Small intestine (tissue), 7 donors: Measurements from ENCODE around the gene SSBP2. TPM values are rescaled to one million over a fixed set of nuclear protein-coding genes. Genes with fewer than 3 reads are reported as not detected.
A peak's percentile ranks its signal among the peaks of the same experiment; 100 is the strongest.

Source experiments
- DNase-seq, 2 donors: peaks; one replicate each; pipeline versions ENCODE4 v3.0.0 to v3.0.0-alpha.2; 2013
- FAIRE-seq: peaks from 2 replicates; lab custom pipeline; 2012; peaks lifted over from hg19 to GRCh38; lab: Jason Lieb, UNC
- H3K27ac ChIP-seq, 3 donors: one replicate each; pipeline ENCODE4 v1.5.1; 2013; ENCODE audit warnings: low read length in 2 of 3, mild to moderate bottlenecking in 2 of 3, control low read depth in 1 of 3, inconsistent platforms in 1 of 3, low read depth in 1 of 3, moderate library complexity in 1 of 3
- H3K27me3 ChIP-seq, 3 donors: one replicate each; pipeline ENCODE4 v1.6.1; 2013; ENCODE audit warnings: low read length in 3 of 3, inconsistent platforms in 1 of 3; ENCODE audit not compliant: control insufficient read depth in 3 of 3, insufficient read depth in 3 of 3
- H3K36me3 ChIP-seq, 3 donors: one replicate each; pipeline ENCODE4 v1.6.1; 2013; ENCODE audit warnings: low read length in 3 of 3, inconsistent platforms in 1 of 3, low read depth in 1 of 3, mild to moderate bottlenecking in 1 of 3, moderate library complexity in 1 of 3; ENCODE audit not compliant: control insufficient read depth in 3 of 3, insufficient read depth in 2 of 3
- H3K4me1 ChIP-seq, 3 donors: one replicate each; pipeline ENCODE4 v1.6.1; 2013; ENCODE audit warnings: low read length in 2 of 3, inconsistent platforms in 1 of 3, low read depth in 1 of 3, mild to moderate bottlenecking in 1 of 3, moderate library complexity in 1 of 3; ENCODE audit not compliant: control insufficient read depth in 3 of 3, insufficient read depth in 2 of 3
- H3K4me3 ChIP-seq, 3 donors: one replicate each; pipeline ENCODE4 v1.5.1; 2013; ENCODE audit warnings: low read length in 3 of 3, control low read depth in 1 of 3, inconsistent platforms in 1 of 3, low read depth in 1 of 3, mild to moderate bottlenecking in 1 of 3, moderate library complexity in 1 of 3
- H3K9me3 ChIP-seq, 2 donors: one replicate each; pipeline ENCODE4 v1.6.1; 2013; ENCODE audit warnings: low read depth in 1 of 2, low read length in 1 of 2; ENCODE audit not compliant: control insufficient read depth in 2 of 2, insufficient read depth in 1 of 2
- WGBS, 3 donors: extraction: QIAGEN DNeasy Blood & Tissue Kit; methylation state at CpG; one replicate each; pipeline ENCODE4 v1.1.7; 2013; 5-methylcytosine and 5-hydroxymethylcytosine counted together
- polyA plus RNA-seq, 4 donors: library from polyadenylated mRNA; stranded (reverse) in 3 of 4; unstranded in 1 of 4; fragments of 200-250 nt in 3 of 4; fragments of 120-200 nt in 1 of 4; gene quantifications; one replicate each; pipeline versions ENCODE4 v1.2.1 to v1.2.3, GENCODE V29; 2013
- donor health status: healthy with polysubstance abuse.
- donor health status: control.
- donor health status: control.
- donor health status: Bipolar disorder and iron deficiency.
- donor health status: healthy.

The SSBP2 gene
- polyA plus RNA-seq, 4 donors: 2.9 to 17.9 (median 11.8) TPM

DNA sequence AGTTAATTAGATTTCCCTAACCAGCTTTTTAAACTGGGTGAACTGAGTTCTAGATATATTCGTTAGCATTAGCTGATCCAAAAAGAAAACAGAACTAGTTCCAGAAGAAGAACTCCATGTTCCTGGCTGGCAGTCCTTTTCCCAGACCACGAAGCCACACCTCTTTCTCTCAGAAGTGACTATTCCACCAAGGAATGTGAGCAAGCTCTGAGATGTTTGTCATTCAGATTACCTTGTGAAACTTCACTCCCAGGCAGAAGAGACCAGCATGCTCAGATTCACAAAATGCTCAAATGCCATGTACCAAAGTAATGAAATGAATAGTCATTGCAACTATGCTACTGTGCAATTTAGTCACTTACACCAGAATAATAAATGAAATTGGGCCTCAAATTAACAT, 4.4 kb upstream of the SSBP2 start:
- WGBS, 3 donors: 17 to 39% (median 30%) methylated on average over 2 of the region's 2 CpGs
- H3K27me3 ChIP-seq: no peaks in the 10 kb centered on the region
- DNase-seq (peak; percentile 51 to 66), FAIRE-seq (no peak)
- no peak overlapping the region for H3K27ac ChIP-seq
- no peaks in the 10 kb centered on the region for H3K36me3 ChIP-seq
- no peak overlapping the region for H3K4me3 ChIP-seq
- H3K9me3 ChIP-seq: no peaks in the 10 kb centered on the region
- peaks cover 0 to 8% (median 2%) of the 10 kb centered on the region in 3 donors for H3K4me1 ChIP-seq

DNA sequence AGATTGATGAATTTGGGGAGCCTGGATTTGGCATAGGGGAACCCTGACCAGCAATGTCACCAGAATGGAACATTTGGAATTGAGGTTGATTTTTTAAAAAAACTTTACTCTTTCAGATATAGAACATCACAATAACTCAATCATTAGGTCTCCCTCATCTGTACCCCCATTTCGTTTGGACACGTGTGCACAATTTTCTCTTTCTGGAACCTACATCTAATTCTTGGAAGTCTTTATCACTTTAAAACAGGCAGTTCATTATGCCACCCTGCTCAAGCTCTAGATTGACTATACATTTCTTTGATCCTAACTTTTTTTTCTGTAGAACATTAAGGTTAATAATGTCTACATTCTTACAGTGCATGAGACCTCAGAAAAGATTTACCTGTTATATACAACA, 3.7 kb upstream of the SSBP2 start:
- DNase-seq: no peak
- Histone ChIP-seq H3K9me3 (no peaks in the 10 kb centered on the region), H3K4me3 (no peak overlapping the region), H3K27ac (no peak overlapping the region), H3K36me3 (no peaks in the 10 kb centered on the region), H3K27me3 (no peaks in the 10 kb centered on the region), H3K4me1 (peaks cover 0 to 8% (median 2%) of the 10 kb centered on the region in 3 donors)
- FAIRE-seq: no peak
- 78 to 94% (median 85%) methylated on average over 2 of the region's 2 CpGs for WGBS, 3 donors

DNA sequence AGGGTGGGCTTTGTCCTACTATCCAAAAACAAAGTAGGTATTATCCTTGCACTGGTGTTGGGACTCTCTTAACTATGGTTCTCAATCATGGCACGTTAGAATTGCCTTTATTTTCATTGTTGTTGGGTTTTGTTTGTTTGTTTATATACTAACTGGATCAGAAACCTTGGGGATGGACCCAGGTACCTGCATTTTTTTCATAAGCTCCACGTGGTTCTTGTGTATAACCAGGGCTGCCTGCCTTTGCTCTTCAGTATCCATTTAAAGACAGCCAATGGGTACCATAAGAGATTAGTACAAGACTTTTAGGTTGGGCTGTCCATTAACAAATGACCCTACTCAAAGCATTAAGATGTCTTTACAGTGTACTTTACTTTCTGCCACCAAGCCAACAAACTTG, 2.5 kb upstream of the SSBP2 start:
- FAIRE-seq (no peak), DNase-seq (no peak)
- Histone ChIP-seq H3K36me3 (no peaks in the 10 kb centered on the region), H3K27ac (no peak overlapping the region), H3K9me3 (no peaks in the 10 kb centered on the region), H3K4me3 (no peak overlapping the region), H3K27me3 (no peaks in the 10 kb centered on the region), H3K4me1 (peaks cover 0 to 8% (median 2%) of the 10 kb centered on the region in 3 donors)
- 66 to 78% (median 77%) methylated on average over 2 of the region's 2 CpGs for WGBS, 3 donors

DNA sequence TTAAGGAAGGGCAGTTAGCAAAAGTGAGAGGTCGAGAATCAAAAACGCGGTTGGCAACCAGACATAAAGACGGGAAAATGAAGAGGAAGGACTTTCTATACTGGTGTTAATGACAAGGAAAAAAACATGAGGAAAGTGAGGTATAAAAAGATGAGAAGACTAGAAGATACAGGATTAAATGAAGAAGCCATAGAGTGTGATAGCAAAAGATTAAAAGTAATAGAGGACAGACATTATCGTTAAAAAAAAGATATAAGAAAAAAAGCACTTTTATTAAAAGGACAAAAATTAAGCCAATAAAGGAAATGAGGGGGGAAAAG, 1.7 kb upstream of the SSBP2 start:
- 92 to 96% (median 96%) methylated on average over 5 of the region's 5 CpGs for WGBS, 3 donors
- Histone ChIP-seq H3K36me3 (no peaks in the 10 kb centered on the region), H3K27ac (peak overlapping the region in 1 of 3 donors; percentile 99), H3K27me3 (no peaks in the 10 kb centered on the region), H3K4me3 (no peak overlapping the region), H3K9me3 (no peaks in the 10 kb centered on the region), H3K4me1 (peaks cover 0 to 8% (median 2%) of the 10 kb centered on the region in 3 donors)
- DNase-seq (no peak), FAIRE-seq (no peak)

DNA sequence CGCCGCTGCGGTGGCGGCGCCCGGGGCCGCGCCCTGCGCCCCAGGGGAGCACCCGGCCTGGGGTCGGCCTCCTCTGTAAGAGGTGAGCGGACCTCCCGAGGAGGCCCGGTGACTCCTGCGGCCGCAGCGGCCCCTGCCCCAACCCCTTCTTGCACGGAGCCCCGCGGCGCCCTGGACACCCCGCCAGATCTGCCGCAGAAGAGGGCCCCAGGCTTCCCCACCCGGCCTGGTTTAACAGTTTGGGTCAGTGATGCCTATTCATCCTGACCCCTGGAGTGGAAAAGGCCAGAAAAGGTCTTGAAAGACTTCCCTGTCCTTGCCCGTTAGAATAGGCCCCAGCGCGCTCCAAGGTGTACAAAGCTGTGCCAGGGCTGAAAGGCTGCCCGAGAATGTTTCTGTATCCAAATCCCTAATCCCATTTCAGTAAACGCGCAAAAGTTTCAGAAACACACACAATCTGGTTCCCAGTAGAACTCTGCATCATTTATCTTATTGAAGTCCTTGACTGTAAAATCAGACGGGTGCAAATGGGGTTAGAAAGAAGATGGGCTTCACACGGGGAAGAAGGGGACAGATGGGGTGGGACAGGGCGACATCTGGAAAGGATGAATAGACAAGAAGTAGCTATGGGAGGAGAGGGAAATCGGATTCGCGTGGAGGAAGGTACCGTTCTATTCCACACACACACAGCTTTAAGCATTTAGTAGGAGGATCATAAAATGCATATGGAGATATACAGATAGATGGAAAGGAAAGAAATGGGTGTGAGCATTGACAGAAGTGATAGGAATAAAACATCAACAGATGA, 1.1 kb upstream of the SSBP2 start:
- H3K4me1 ChIP-seq: peaks cover 0 to 8% (median 2%) of the 10 kb centered on the region in 3 donors
- WGBS, 3 donors: 27 to 35% (median 34%) methylated on average over 32 to 37 of the region's 37 CpGs
- H3K9me3 ChIP-seq: no peaks in the 10 kb centered on the region
- no peaks in the 10 kb centered on the region for H3K27me3 ChIP-seq
- DNase-seq (no peak), FAIRE-seq (no peak)
- no peaks in the 10 kb centered on the region for H3K36me3 ChIP-seq
- H3K4me3 ChIP-seq: peak overlapping the region; percentile 72 to 96 (median 76)
- H3K27ac ChIP-seq: peak overlapping the region; percentile 95 to 99 (median 95)

DNA sequence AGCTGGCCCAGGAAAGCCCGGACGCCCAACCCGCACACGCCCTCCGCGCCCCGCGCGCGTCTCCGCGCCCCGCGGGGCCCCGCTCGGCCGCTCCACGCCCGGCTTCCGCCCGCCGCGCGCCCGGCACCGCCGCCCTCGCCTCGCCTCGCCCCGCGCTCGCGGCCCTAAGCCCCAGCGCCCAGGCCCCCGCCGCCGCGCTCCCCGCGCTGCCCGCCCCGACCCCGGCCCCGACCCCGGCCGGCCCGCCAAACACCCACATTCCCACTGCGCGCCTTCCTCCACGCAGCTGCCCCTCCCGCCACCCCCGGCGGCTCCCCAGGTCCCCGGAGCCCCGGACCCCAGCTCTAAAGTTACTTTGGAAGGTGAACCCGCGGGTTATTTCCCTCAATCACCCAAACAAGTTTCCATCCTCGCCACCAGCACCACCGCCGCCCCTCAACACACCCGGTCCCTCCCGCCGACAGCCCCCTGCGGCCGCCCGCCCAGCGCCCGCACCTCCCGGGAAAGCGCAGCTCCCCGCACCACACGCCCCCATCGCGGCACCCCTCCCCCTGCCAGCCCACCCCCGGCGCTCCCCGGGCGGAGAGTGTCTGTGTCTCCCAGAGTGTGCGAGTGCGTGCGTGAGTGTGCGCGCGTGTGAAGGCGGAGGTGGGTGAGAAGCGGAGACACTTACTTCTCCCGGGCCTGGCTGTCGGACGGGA, 439 bp downstream of the SSBP2 start:
- no peaks in the 10 kb centered on the region for H3K36me3 ChIP-seq
- peak; percentile 23 to 58 for DNase-seq
- peaks cover 0 to 6% (median 2%) of the 10 kb centered on the region in 3 donors for H3K4me1 ChIP-seq
- H3K27ac ChIP-seq: peak overlapping the region; percentile 71 to 95 (median 80)
- peak overlapping the region; percentile 80 to 96 (median 90) for H3K4me3 ChIP-seq
- no peaks in the 10 kb centered on the region for H3K9me3 ChIP-seq
- FAIRE-seq: no peak
- WGBS, 3 donors: 0 to 2% (median 1%) methylated on average over 39 to 90 of the region's 90 CpGs
- H3K27me3 ChIP-seq: no peaks in the 10 kb centered on the region

DNA sequence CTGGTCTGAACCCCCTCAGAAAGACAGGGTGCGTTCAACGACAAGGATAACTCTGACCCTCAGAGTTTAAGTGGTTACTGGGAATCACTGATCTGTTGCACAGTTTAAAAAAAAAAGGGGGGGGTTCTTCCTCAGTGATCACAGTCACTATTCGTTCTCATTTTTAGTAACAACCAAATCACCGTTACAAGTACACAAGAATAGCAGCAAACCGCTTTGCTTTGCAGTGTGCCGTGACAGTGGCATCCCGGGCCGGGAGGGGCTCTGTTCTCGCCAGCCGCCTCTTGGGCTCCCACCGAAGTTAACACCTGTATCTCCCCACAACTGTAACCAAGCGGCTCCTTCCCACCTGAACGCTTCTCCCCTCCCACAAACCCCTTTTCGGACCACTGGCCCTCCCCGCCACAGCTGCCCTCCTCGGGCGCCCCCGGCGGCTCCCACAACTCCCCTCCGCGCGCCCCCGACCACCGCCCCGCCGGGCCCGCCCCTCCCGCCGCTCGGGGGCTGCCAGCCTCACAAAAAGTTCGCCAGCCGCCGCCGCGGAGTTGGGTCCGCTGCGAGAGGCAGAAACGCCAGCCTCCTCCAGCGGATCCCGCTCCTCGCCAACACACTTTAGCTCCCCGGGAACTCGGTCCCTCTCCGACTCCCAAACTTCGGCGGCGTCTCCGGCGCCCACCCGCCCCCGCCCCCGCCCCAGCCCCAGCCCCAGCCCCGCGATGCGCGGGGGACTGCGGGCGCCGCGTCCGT, 1.2 kb downstream of the SSBP2 start:
- H3K27me3 ChIP-seq: no peaks in the 10 kb centered on the region
- peak overlapping the region; percentile 58 to 96 (median 90) for H3K4me3 ChIP-seq
- peaks cover 0 to 4% (median 2%) of the 10 kb centered on the region in 3 donors for H3K4me1 ChIP-seq
- H3K9me3 ChIP-seq: no peaks in the 10 kb centered on the region
- H3K27ac ChIP-seq: peak overlapping the region in 2 of 3 donors; percentile 31 to 72
- DNase-seq: peak; percentile 9 to 41
- H3K36me3 ChIP-seq: no peaks in the 10 kb centered on the region
- WGBS, 3 donors: 1 to 2% (median 1%) methylated on average over 32 to 61 of the region's 61 CpGs
- FAIRE-seq: no peak

DNA sequence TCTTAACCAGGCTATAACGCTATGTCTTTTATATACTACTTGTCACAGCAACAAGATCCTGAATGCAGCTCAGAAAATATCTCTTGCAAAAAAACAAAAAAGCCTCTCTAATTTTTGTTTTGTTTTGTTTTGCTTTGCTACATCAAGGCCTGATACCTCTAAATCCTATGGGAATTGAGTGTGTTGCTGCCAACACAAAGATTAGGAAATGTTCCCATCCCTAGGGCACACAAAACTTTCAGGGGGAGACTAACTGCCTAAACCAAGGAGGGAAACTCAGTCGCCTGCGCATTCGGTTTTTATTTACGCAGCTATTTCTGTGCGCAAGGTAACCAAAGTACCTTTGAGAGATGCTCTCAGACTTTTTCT, 1.7 kb downstream of the SSBP2 start:
- DNase-seq (peak in 1 of 2 donors; percentile 5), FAIRE-seq (no peak)
- WGBS, 3 donors: 30 to 45% (median 39%) methylated on average over 6 of the region's 6 CpGs
- Histone ChIP-seq H3K27ac (peak overlapping the region in 2 of 3 donors; percentile 5 to 72), H3K36me3 (no peaks in the 10 kb centered on the region), H3K4me1 (peaks cover 0 to 4% (median 2%) of the 10 kb centered on the region in 3 donors), H3K9me3 (no peaks in the 10 kb centered on the region), H3K27me3 (no peaks in the 10 kb centered on the region), H3K4me3 (peak overlapping the region; percentile 58 to 96 (median 90))
